ENCODE results near the gene SLC18A3.

Gene SLC18A3

GRCh38 chr10:49596836-49597235 lies 13.3 kb upstream of the SLC18A3 start:
- no peak for DNase-seq

GRCh38 chr10:49597426-49598163 lies 12.5 kb upstream of the SLC18A3 start:
- no peak for DNase-seq

GRCh38 chr10:49598164-49598856 lies 11.8 kb upstream of the SLC18A3 start:
- no peak for DNase-seq

- no peak for DNase-seq
These were observed 11.1 kb upstream of the SLC18A3 start for GRCh38 chr10:49598986-49599385.

GRCh38 chr10:49599546-49599945 lies 10.6 kb upstream of the SLC18A3 start:
- DNase-seq: no peak

GRCh38 chr10:49600046-49600445 lies 10.1 kb upstream of the SLC18A3 start:
- no peak for DNase-seq

GRCh38 chr10:49600781-49601400 lies 9.2 kb upstream of the SLC18A3 start:
- DNase-seq: no peak

GRCh38 chr10:49601857-49602256 lies 8.3 kb upstream of the SLC18A3 start:
- no peak for DNase-seq

- peak; percentile 1 for DNase-seq
These were observed 7.6 kb upstream of the SLC18A3 start for GRCh38 chr10:49602380-49603023.

GRCh38 chr10:49605216-49605938 lies 4.7 kb upstream of the SLC18A3 start:
- DNase-seq: peak; percentile 13

- DNase-seq: peak; percentile 4
These were observed 4.1 kb upstream of the SLC18A3 start for GRCh38 chr10:49605939-49606509.

GRCh38 chr10:49606981-49607535 lies 3.1 kb upstream of the SLC18A3 start:
- peak; percentile 88 for DNase-seq

- DNase-seq: peak; percentile 35
These were observed 1.7 kb upstream of the SLC18A3 start for GRCh38 chr10:49608166-49609005.

- no peak for DNase-seq
These were observed 1.2 kb upstream of the SLC18A3 start for GRCh38 chr10:49609006-49609282.

- DNase-seq: no peak
These were observed 612 bp upstream of the SLC18A3 start for GRCh38 chr10:49609283-49610113.

- DNase-seq: no peak
These were observed 502 bp downstream of the SLC18A3 start for GRCh38 chr10:49610458-49611165.

- DNase-seq: no peak
These were observed 1.2 kb downstream of the SLC18A3 start for GRCh38 chr10:49611166-49611815.

GRCh38 chr10:49611816-49612512 lies 1.9 kb downstream of the SLC18A3 start:
- peak; percentile 52 for DNase-seq

All from activated CD8-positive, alpha-beta memory T cell treated with anti-CD3 and anti-CD28 coated beads, Interleukin-2, amount 50 U/mL, for 48 hours (primary cell).